ENCODE results near the gene HS6ST3.

The HS6ST3 gene

GRCh38 chr13:96617528-96617927, 527.6 kb downstream of the HS6ST3 start:
- no peak for DNase-seq (ENCODE audit: extremely low spot score)
- POLR2A ChIA-PET = no interaction called here
- TF ChIP-seq CTCF (IDR thresholded peaks at IDR 0.05; ENCODE audit: control extremely low read depth, extremely low read depth, low read depth, missing control alignments) = no peak
- CTCF ChIA-PET = no interaction called here

- DNase-seq (ENCODE audit: extremely low spot score) = no peak
- POLR2A ChIA-PET = no interaction called here
- no peak for TF ChIP-seq CTCF (IDR thresholded peaks at IDR 0.05; ENCODE audit: control extremely low read depth, extremely low read depth, low read depth, missing control alignments)
- CTCF ChIA-PET = no interaction called here
These were observed 531.8 kb downstream of the HS6ST3 start for GRCh38 chr13:96621634-96622183.

- ChIA-PET CTCF (interaction anchor here (1.7 kb wide), 1 partner anchor 21 kb away, joined by 3 read pairs; no protein-coding TSS in a partner anchor), POLR2A (no interaction called here)
- TF ChIP-seq CTCF (IDR thresholded peaks at IDR 0.05; ENCODE audit: control extremely low read depth, extremely low read depth, low read depth, missing control alignments) = no peak
- DNase-seq (ENCODE audit: extremely low spot score) = no peak
These were observed 539.4 kb downstream of the HS6ST3 start for GRCh38 chr13:96629331-96629730.

GRCh38 chr13:96632536-96633320, 542.8 kb downstream of the HS6ST3 start:
- TF ChIP-seq CTCF (IDR thresholded peaks at IDR 0.05; ENCODE audit: control extremely low read depth, extremely low read depth, low read depth, missing control alignments) = no peak
- no peak for DNase-seq (ENCODE audit: extremely low spot score)
- ChIA-PET POLR2A (no interaction called here), CTCF (no interaction called here)

GRCh38 chr13:96636001-96636709, 546.2 kb downstream of the HS6ST3 start:
- TF ChIP-seq CTCF (IDR thresholded peaks at IDR 0.05; ENCODE audit: control extremely low read depth, extremely low read depth, low read depth, missing control alignments) = no peak
- no peak for DNase-seq (ENCODE audit: extremely low spot score)
- ChIA-PET POLR2A (no interaction called here), CTCF (no interaction called here)

GRCh38 chr13:96637039-96637438, 547.1 kb downstream of the HS6ST3 start:
- POLR2A ChIA-PET = no interaction called here
- TF ChIP-seq CTCF (IDR thresholded peaks at IDR 0.05; ENCODE audit: control extremely low read depth, extremely low read depth, low read depth, missing control alignments) = no peak
- no peak for DNase-seq (ENCODE audit: extremely low spot score)
- CTCF ChIA-PET = no interaction called here

Measured in GM10248 (cell line).